HG02981 (cell line): ENCODE data around the gene METTL13.
"Not testable (repeated sequence)": the region's sequence is repeated elsewhere in the genome, so short reads cannot be mapped to it uniquely, and the experiment has no call there.

Experiments used
- ATAC-seq: cut with Tn5 transposase; IDR thresholded peaks from one replicate; pipeline ENCODE4 v1.9.1; 2021; ENCODE audit warnings: mild to moderate bottlenecking, moderate library complexity; ENCODE audit not compliant: unreplicated experiment

METTL13 gene

GRCh38 chr1:171769171-171769570, 12.3 kb upstream of the METTL13 start:
- ATAC-seq = no peak

GRCh38 chr1:171769754-171770153, 11.7 kb upstream of the METTL13 start:
- ATAC-seq = no peak

- no peak for ATAC-seq
These were observed 9.1 kb upstream of the METTL13 start for GRCh38 chr1:171772312-171772711.

GRCh38 chr1:171780583-171781175, 781 bp upstream of the METTL13 start:
- no peak for ATAC-seq

GRCh38 chr1:171783816-171784530, 2.5 kb downstream of the METTL13 start:
- ATAC-seq = no peak

GRCh38 chr1:171784784-171785183, 3.3 kb downstream of the METTL13 start:
- ATAC-seq = no peak

- ATAC-seq = no peak
These were observed 4.3 kb downstream of the METTL13 start for GRCh38 chr1:171785766-171786165.

GRCh38 chr1:171786534-171786933, 5.1 kb downstream of the METTL13 start:
- ATAC-seq = no peak

- ATAC-seq = no peak
These were observed 6.4 kb downstream of the METTL13 start for GRCh38 chr1:171787686-171788480.

GRCh38 chr1:171788696-171789095, 7.2 kb downstream of the METTL13 start:
- no peak for ATAC-seq

- ATAC-seq = no peak
These were observed 8.9 kb downstream of the METTL13 start for GRCh38 chr1:171790318-171790717.

GRCh38 chr1:171792656-171793369, 11.4 kb downstream of the METTL13 start:
- no peak for ATAC-seq

- no peak for ATAC-seq
These were observed 12.2 kb downstream of the METTL13 start for GRCh38 chr1:171793636-171794035.

GRCh38 chr1:171794085-171794484, 12.6 kb downstream of the METTL13 start:
- no peak for ATAC-seq

GRCh38 chr1:171796592-171796991, 15.1 kb downstream of the METTL13 start:
- no peak for ATAC-seq

- no peak for ATAC-seq
These were observed 16.9 kb downstream of the METTL13 start for GRCh38 chr1:171798311-171798710.

- no peak for ATAC-seq
These were observed 17.3 kb downstream of the METTL13 start for GRCh38 chr1:171798765-171799164.

GRCh38 chr1:171799166-171799565, 17.7 kb downstream of the METTL13 start:
- no peak for ATAC-seq

GRCh38 chr1:171799698-171800097, 18.2 kb downstream of the METTL13 start:
- not testable (repeated sequence) for ATAC-seq

- ATAC-seq = no peak
These were observed 18.9 kb downstream of the METTL13 start for GRCh38 chr1:171800342-171800741.

- no peak for ATAC-seq
These were observed 19.4 kb downstream of the METTL13 start for GRCh38 chr1:171800851-171801250.
